GM12873 (cell line): ENCODE results near the gene CLSTN2.

ENCODE experiments used
- TF ChIP-seq, protein P1 (sequence below): IDR thresholded peaks from 2 replicates; pipeline ENCODE4 v1.5.1; 2012; ENCODE audit warnings: low read depth, mild to moderate bottlenecking, moderate library complexity, low read length, control low read depth; ENCODE audit not compliant: insufficient read depth; ENCODE audit errors: missing control alignments

Gene CLSTN2

GRCh38 chr3:140238646-140239314 lies 303.8 kb downstream of the CLSTN2 start:
- TF ChIP-seq, protein P1, sequence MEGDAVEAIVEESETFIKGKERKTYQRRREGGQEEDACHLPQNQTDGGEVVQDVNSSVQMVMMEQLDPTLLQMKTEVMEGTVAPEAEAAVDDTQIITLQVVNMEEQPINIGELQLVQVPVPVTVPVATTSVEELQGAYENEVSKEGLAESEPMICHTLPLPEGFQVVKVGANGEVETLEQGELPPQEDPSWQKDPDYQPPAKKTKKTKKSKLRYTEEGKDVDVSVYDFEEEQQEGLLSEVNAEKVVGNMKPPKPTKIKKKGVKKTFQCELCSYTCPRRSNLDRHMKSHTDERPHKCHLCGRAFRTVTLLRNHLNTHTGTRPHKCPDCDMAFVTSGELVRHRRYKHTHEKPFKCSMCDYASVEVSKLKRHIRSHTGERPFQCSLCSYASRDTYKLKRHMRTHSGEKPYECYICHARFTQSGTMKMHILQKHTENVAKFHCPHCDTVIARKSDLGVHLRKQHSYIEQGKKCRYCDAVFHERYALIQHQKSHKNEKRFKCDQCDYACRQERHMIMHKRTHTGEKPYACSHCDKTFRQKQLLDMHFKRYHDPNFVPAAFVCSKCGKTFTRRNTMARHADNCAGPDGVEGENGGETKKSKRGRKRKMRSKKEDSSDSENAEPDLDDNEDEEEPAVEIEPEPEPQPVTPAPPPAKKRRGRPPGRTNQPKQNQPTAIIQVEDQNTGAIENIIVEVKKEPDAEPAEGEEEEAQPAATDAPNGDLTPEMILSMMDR = no peak

DNA sequence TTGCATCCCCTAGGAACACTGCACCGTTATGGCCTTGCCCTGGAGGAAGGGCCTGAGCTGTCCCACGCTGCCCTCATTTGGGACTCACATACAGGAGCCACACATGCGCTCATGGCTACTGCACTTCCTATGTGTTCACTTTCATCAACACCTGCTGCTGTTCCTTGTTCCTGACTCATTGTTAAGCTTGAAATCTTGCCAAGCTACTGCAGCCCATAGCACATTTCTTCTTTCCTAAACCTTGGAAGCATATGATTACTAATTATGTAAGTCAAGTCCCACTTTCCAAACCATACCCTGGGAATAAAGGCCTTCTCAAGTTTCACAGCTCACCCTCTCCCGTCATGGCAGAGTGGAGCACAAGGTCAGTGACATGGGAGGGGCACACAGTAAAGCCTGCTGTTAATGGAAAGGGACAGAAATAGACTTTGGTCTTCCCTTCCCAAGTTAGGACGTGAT lies 307.9 kb downstream of the CLSTN2 start:
- TF ChIP-seq, protein P1 = no peak

DNA sequence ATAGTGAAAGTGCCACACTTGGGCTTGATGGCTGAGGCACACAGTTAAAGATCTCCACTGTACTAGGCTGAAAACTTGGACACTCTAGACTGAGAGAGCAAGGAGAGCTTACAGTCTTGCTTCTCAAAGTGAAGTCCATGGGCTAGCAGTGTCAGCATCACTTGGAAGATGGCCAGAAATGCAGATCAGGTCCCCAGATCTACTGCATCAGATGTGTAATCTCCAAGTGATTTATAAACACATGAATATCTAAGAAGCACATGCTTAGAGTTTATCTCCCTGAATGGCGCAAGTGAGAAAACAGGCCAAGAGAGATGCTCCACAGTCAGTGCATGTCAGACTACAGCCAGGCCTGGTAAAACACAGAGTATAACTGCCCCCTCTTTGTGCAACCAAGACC lies 308.6 kb downstream of the CLSTN2 start:
- TF ChIP-seq, protein P1 = no peak

- TF ChIP-seq, protein P1 = no peak
Measured at GRCh38 chr3:140244893-140245292, 309.9 kb downstream of the CLSTN2 start.

DNA sequence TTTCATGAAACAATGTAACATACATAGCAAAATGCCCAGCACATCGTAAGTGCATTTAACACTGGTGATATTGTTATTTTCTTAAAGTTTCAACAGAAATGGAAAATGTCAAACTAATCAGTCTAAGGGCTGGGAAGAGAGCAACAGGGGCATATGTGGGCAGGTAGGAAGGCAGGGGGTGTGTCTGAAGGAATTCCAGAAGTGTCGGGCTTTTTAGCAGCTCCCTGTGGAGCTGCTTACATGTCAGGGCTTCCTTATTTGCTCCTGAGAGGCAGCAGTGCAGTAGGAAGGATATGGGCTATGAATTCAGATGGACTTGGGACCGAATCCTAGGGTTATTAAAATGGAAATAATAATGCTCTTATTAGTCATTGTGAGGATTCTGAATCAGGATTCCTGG lies 311.6 kb downstream of the CLSTN2 start:
- TF ChIP-seq, protein P1 = no peak

- TF ChIP-seq, protein P1 = no peak
Measured at GRCh38 chr3:140247775-140248174, 312.8 kb downstream of the CLSTN2 start.

- TF ChIP-seq, protein P1 = no peak
Measured at GRCh38 chr3:140249188-140249587, 314.2 kb downstream of the CLSTN2 start.
